Stimulated activated CD4-positive, alpha-beta T cell treated with anti-CD3 and anti-CD28 coated beads, Interleukin-12 subunit alpha, Interleukin-12 subunit beta, amount 100 ng/mL, for 48 hours (primary cell): ENCODE measurements around the gene TEX26.

Source experiments
- DNase-seq, 3 donors: peaks; one replicate each; pipeline ENCODE4 v3.0.0-alpha.2; 2020; ENCODE audit warnings: low read depth in 2 of 3, low spot score in 1 of 3

The TEX26 gene

DNA sequence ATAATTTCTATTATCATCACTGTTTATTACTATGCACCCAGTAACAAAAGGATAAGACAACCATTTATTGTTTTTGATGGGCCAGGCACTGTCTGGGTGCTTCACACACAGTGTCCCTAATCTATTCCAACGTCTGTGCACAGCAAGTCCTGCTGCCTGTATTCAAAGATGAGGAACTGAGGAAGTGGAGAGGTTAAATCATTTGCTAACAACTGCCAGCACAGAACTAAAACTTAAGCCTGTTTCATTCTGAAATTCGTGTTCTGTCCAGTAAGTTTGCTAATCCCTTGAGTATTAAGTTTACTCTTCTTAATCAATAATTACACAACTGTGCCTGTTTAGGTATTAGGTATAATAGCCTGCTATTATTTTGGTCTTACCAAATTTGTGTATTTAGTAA, 41.9 kb downstream of the TEX26 start:
- no peak for DNase-seq

- no peak for DNase-seq
These were observed 43.6 kb downstream of the TEX26 start for GRCh38 chr13:30976025-30976424.

DNA sequence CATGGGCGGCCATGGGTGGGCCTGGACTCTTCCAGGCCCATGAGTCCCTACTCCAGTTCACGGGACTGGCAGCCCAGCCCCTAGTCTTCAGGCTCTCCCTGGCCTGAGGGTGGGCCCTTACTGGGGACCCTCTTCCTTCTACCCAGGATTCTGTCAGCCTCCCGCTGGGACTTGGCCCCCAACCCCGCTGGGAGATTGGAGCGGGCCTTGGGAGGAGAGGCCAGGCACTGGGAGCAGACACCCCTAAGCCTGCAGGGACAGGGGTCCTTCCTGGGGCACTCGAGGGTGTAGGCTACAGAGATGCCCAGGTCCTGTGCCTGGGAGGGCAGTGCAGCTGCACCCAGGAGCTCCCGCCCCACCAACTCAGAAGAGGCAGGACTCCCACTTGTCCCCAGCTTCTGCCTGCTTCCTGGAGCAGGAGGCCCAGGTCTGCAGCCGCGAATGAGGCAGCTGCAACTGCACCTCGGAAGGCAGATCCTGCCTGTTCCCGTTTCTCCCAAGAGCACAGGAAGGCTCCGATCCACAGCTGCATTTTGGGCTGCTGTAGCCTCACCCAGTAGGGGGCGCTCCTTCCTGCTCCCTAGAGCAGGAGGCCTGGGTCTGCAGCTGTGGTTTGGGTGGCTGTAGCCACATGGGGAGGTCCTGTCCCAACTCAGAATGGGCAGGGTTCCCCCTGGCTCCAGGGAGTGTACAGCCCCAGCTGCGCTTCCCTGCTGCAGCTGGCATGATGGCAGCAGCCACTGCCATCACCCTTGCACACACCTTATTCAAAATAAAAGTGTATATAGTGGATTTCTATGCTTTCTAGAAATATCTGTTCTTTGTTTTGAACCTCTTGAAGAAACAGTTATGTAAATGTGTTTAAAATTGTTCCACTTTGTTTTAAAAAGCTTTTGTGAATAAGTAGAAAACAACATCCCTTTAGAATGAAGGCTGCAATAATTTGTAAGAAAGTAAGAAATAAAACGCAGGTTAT, 46.8 kb downstream of the TEX26 start:
- DNase-seq: peak in 2 of 3 donors; percentile 50

- no peak for DNase-seq
These were observed 50.0 kb downstream of the TEX26 start for GRCh38 chr13:30982506-30982905.

DNA sequence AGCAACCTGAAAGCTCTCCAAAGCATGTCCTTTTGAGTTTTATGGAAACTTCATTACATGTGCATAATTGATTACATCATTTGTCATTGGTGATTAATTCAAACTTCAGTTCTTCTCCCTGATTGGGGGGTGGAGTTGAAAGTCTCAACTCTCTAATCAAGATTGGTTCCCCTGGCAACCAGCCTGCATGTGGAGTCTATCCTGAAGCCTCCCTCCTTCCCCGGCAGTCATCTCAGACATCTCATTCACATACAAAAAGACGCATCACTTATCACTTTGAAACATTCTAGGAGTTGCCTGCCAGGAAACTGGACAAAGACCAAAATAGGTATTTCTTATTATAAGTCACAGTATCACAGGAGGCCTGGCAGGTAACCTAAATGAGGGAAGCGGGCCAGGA, 50.5 kb downstream of the TEX26 start:
- DNase-seq: no peak

GRCh38 chr13:30983431-30983830, 51.0 kb downstream of the TEX26 start:
- DNase-seq: no peak

- no peak for DNase-seq
These were observed 52.2 kb downstream of the TEX26 start for GRCh38 chr13:30984620-30985019.

- no peak for DNase-seq
These were observed 53.3 kb downstream of the TEX26 start for GRCh38 chr13:30985637-30986205.

DNA sequence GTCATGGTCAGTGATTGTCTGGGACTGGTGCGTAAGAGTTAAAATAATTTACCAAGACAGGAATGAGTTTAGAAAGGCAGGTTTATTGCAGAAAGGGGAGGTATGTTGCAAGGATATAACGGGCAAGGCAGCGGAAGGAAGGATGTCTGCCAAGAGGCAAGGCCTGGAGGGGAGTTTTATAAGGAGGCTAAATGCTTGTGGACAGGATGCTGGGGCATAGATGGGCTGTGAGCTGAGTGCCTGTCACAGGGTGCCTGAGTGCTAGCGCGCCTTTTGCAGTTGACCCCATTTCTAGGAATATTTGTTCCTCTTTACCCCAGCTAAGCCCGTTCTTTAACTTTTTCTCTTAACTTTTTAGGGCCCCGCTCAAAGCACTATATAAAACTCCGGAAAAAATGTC, 58.7 kb downstream of the TEX26 start:
- no peak for DNase-seq

DNA sequence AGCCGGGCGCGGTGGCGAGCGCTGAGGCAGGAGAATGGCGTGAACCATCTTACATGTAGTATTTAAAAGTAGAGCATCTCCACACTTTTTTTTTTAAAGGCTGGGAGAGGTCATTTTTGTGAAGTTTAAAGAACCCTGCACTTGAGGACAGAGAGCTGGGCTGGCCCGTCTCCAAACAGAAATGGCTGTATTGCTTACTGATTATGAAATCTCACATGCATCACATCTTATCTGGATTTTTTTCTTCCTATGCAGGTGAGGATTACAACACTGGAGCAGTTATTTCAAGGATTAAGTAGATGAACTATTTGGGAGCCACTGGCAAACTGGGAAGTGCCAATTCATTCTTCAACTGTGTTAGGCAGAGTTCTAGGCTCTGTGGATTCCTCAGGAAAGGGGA, 59.5 kb downstream of the TEX26 start:
- DNase-seq: no peak

- no peak for DNase-seq
These were observed 62.9 kb downstream of the TEX26 start for GRCh38 chr13:30995331-30995730.

DNA sequence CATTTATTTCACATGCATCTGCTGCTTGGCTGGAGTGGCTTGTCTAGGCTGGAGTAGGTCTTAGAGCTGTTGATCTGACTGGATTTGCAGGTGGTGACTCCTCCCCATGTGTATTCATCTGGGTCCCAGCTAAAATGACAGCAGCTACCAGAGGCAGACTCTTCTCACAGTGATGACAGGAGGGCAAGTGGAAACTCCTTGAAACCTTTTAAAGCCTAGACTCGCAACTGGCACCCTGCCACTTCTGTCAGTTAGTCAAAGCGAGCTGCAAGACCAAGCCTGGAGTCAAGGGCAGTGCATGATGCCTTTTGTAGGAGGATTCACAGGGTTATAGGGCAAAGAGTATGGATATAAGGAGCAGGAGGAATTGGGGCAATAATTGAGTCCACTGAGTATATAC, 65.2 kb downstream of the TEX26 start:
- no peak for DNase-seq

GRCh38 chr13:30998136-30999088, 66.0 kb downstream of the TEX26 start:
- DNase-seq: no peak

- DNase-seq: no peak
These were observed 68.4 kb downstream of the TEX26 start for GRCh38 chr13:31000889-31001288.

GRCh38 chr13:31001647-31002046, 69.2 kb downstream of the TEX26 start:
- no peak for DNase-seq

DNA sequence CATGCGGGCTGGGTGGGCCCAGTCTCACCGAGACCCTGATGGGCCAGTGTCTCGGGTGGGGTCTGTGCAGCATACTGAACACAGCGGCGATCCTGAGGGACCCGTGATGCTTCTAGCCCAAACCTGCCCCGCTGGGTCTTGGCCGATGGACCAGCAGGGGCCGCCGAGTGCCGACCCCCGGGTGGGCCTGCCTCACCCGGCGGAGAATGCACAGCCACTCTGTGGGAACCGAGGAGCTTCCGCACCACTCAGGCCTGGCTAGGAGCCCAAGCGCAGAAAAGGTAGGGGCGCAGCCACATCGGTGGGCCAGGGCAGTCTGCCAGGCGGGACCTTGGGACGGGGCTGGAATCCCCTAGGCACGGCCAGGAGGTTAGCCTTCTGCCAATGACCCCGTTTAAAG, 72.6 kb downstream of the TEX26 start:
- no peak for DNase-seq

GRCh38 chr13:31007417-31007816, 75.0 kb downstream of the TEX26 start:
- no peak for DNase-seq

DNA sequence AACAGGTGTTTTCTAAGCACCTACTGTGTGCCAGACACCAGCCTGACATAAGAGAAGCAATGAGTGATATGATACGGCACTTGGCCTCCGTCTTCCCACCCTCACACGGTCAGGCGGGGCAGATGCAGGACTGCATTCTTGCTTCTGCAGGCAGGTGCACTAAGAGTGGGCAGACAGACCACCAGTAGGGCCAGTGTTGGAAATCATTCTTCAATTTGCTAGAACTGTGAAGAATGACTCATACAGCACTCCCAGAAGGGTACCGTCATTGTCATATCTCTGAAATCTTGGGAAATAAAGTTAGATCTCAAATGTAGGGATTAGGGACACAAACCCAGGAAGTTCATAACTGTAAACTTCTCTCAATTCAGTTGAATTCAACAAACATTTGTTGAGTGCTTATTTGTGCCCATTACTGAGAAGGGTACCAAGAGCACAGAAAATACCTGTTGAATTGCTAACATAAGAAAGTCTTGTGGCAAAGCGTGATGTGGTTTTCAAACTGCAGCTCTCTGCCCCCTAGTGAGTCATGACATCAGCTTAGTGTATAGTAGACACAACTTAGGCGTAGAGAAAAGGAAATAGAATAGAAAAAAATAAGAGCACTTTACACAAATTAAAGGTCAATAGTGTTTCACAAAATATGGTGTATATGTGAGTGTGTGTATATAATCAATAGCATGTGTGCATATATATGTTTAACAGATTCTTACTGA, 76.1 kb downstream of the TEX26 start:
- DNase-seq: no peak

DNA sequence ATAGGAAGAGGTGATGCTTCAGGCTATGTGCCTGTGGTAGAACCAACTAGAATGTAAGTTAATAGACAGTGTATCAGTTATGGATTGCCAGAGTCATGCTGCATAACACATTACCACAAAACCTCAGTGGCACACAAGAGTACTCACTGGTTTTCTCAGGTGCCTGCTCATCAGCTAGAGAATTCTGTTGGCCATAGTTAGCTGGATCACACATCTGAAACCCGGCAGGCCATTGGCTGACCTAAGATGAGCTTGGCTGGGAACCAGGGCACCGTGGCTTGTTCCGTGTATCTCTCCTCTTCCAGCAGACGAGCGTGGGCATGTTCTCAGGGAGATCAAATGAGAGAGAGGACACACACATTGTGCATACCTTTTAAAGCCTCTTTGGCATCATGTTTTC, 76.7 kb downstream of the TEX26 start:
- no peak for DNase-seq

GRCh38 chr13:31010296-31010695, 77.8 kb downstream of the TEX26 start:
- no peak for DNase-seq
